Measurements from ENCODE around the gene CAMTA1.

- TF ChIP-seq CTCF (IDR thresholded peaks at IDR 0.05) (no peak), POLR2AphosphoS5 (IDR thresholded peaks at IDR 0.05) (no peak), EP300 (IDR thresholded peaks at IDR 0.05) (no peak), POLR2A (IDR thresholded peaks at IDR 0.05) (no peak)
These were observed 656.0 kb downstream of the CAMTA1 start for GRCh38 chr1:7441143-7441841.

All from stomach (tissue), 4 donors.